Glutamatergic neuron (in vitro differentiated cells): Measurements from ENCODE around the gene MTF1. TPM values are rescaled to one million over a fixed set of nuclear protein-coding genes. Genes with fewer than 3 reads are reported as not detected.

ENCODE experiments used
- DNase-seq: peaks from one replicate; pipeline ENCODE4 v3.0.0; 2022
- H3K27ac Mint-ChIP-seq: one replicate; pipeline ENCODE4 v1.8.0; 2020; ENCODE audit warnings: mild to moderate bottlenecking, mixed read lengths, inconsistent platforms; ENCODE audit not compliant: unreplicated experiment
- H3K27me3 Mint-ChIP-seq: one replicate; pipeline ENCODE4 v1.8.0; 2020; ENCODE audit warnings: mild to moderate bottlenecking, moderate library complexity, mixed read lengths, inconsistent platforms; ENCODE audit not compliant: unreplicated experiment
- H3K36me3 Mint-ChIP-seq: one replicate; pipeline ENCODE4 v1.8.0; 2020; ENCODE audit warnings: mild to moderate bottlenecking, mixed read lengths, inconsistent platforms; ENCODE audit not compliant: unreplicated experiment
- H3K4me1 Mint-ChIP-seq: one replicate; pipeline ENCODE4 v1.8.0; 2020; ENCODE audit warnings: mild to moderate bottlenecking, low read depth, mixed read lengths, inconsistent platforms; ENCODE audit not compliant: unreplicated experiment
- H3K4me3 Mint-ChIP-seq: one replicate; pipeline ENCODE4 v1.8.0; 2020; ENCODE audit warnings: mild to moderate bottlenecking, mixed read lengths, inconsistent platforms; ENCODE audit not compliant: unreplicated experiment
- H3K9me3 Mint-ChIP-seq: one replicate; pipeline ENCODE4 v1.8.0; 2020; ENCODE audit warnings: mild to moderate bottlenecking, moderate library complexity, mixed read lengths, inconsistent platforms; ENCODE audit not compliant: unreplicated experiment
- CTCF ChIP-seq: fragments of 200-600 bp; sonication (generic); IDR thresholded peaks from one replicate; pipeline ENCODE4 v1.5.0; 2021; ENCODE audit not compliant: partially characterized antibody, unreplicated experiment
- total RNA-seq: library from RNA; stranded (reverse); fragmentation: NEBNext Ultra II Directional; extraction: Animal tissue kit (Norgen Biotek cat#: 25700); gene quantifications from one replicate; pipeline ENCODE4 v1.2.1, GENCODE V29; 2021; ENCODE audit not compliant: unreplicated experiment

The MTF1 gene
- total RNA-seq, 1 donor from 2014 or later = 15.5 TPM

- H3K9me3 Mint-ChIP-seq = peaks cover 7% of the 10 kb centered on the region
- TF ChIP-seq CTCF = peak; percentile 83
- no peaks in the 10 kb centered on the region for H3K36me3 Mint-ChIP-seq
- H3K27me3 Mint-ChIP-seq = peaks cover 2% of the 10 kb centered on the region
- peak overlapping the region; percentile 66 for H3K27ac Mint-ChIP-seq
- H3K4me1 Mint-ChIP-seq = peaks cover 7% of the 10 kb centered on the region
- DNase-seq = peak; percentile 89
- H3K4me3 Mint-ChIP-seq = peak overlapping the region; percentile 38
Measured at GRCh38 chr1:37811027-37811655, 48.3 kb downstream of the MTF1 start.

GRCh38 chr1:37809942-37810341 lies 49.5 kb downstream of the MTF1 start:
- no peak for DNase-seq
- TF ChIP-seq CTCF = no peak
- H3K27me3 Mint-ChIP-seq = peaks cover 2% of the 10 kb centered on the region

GRCh38 chr1:37808369-37809319 lies 50.7 kb downstream of the MTF1 start:
- peak; percentile 83 for DNase-seq
- TF ChIP-seq CTCF = peak; percentile 9
- peak overlapping the region; percentile 94 for H3K4me3 Mint-ChIP-seq
- H3K9me3 Mint-ChIP-seq = peaks cover 3% of the 10 kb centered on the region
- no peaks in the 10 kb centered on the region for H3K36me3 Mint-ChIP-seq
- peaks cover 7% of the 10 kb centered on the region for H3K4me1 Mint-ChIP-seq
- H3K27ac Mint-ChIP-seq = peak overlapping the region; percentile 92
- H3K27me3 Mint-ChIP-seq = no peaks in the 10 kb centered on the region

More at GRCh38 chr1:37809942-37810341, 49.5 kb downstream of the MTF1 start:
- Mint-ChIP-seq H3K36me3 (no peaks in the 10 kb centered on the region), H3K9me3 (peaks cover 7% of the 10 kb centered on the region), H3K4me1 (peaks cover 7% of the 10 kb centered on the region), H3K4me3 (no peak overlapping the region), H3K27ac (peak overlapping the region; percentile 66)

GRCh38 chr1:37807555-37808368 lies 51.6 kb downstream of the MTF1 start, which contains the start of the genes C1orf122 and YRDC:
Gene C1orf122 (plus strand): TSS chr1:37807790. CDS start chr1:37808405, 615 bp downstream.
Gene YRDC (minus strand): TSS chr1:37808208. CDS start chr1:37808180, 28 bp downstream.
- Mint-ChIP-seq H3K4me1 (peaks cover 7% of the 10 kb centered on the region), H3K27me3 (no peaks in the 10 kb centered on the region), H3K27ac (peak within 1 kb of the TSS; percentile 92), H3K9me3 (peaks cover 3% of the 10 kb centered on the region), H3K4me3 (peak within 1 kb of the TSS; percentile 94), H3K36me3 (no peaks in the 10 kb centered on the region)
- peak; percentile 98 for DNase-seq
- no peak for TF ChIP-seq CTCF
